ENCODE data around the gene CEP112.

The CEP112 gene

DNA sequence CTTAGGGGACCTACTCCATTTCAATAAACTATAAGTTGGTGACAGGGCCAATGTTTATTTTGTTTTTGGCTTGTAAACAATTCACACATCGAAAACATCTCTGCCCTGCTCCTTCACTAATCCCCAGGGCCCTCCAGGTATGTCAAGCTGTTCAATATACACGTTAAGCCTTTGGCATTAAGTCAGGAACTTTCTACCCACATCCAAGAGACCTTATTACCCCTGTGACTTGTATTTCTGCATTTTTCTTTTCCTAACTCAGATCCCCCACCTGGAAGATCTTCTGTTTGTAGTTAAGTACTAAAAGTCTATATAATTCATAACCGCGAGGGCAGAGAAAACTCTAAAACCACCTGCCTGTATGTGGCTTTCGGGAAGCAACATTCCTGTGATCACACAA is 523.7 kb downstream of the CEP112 start:
- DNase-seq = no peak

DNA sequence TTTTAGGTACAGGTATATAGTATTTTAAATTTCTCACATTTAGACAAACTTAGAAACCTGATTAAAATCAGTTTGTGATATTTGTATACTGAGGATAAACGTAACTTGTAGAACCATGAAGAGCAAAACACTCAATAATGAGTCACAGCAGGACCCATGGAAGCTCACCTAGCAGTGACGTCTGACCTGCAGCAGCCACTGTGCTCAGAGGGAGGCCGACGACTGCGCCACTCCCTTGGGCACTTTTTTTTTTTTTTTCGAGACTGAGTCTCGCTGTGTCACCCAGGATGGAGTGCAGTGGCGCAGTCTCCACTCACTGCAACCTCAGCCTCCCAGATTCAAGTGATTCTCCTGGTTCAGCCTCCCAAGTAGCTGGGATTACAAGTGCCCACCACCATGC is 524.3 kb downstream of the CEP112 start:
- DNase-seq = no peak

DNA sequence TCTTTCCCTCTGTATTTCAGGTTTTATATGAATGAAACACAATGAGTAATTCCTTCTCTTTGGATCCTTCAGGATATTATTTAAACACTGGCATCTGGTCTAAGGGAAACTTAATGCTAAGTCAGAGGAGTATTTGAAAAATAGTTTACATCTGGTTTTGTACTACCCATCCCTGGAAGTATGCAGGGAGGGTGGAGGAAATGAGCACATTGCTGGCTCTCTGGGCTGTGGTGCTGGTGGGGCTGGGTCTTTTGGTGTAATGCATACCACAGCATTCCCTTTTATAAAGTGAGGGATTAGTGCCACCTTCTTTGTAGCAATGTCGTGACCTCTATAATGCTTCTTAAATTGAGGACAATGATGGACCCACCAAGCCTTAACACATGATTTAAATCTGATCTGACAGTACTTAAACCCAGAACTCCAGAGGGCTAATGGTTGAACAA is 525.0 kb downstream of the CEP112 start:
- no peak for DNase-seq

DNA sequence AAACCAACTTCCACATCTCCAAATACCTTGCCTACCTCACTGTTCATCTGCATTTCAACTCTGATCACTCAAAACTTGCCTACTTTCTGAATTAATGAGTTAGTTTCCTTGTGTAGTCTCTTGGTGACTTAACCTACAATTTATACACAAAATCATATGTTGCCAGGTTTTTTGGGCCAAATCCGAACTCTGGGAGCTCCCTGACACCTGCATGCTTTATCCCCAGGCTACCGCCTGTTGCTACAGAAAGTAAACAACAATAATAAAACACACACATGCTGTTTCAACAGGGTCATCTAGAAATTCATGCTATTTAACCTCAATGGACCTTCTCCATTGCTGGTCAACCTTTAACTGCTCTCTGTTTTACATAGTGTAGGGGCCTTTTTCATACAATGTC is 526.0 kb downstream of the CEP112 start:
- no peak for DNase-seq

DNA sequence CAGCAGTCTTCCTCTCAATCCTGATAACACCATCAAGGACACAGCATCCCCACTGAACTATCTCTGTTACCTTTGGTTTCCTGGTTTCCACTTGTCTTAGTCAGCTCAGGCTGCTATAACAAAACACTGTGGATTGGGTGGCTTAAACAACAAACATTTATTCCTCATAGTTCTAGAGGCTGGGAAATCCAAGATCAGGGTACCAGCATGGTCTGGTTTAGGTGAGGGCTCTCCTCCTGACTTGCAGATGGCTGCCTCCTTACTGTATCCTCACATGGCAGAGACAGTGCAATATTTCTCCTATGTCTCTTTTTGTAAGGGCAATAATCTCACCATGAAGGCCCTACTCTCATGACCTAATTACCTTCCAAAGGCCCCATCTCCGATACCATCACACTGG is 527.2 kb downstream of the CEP112 start:
- DNase-seq = no peak

DNA sequence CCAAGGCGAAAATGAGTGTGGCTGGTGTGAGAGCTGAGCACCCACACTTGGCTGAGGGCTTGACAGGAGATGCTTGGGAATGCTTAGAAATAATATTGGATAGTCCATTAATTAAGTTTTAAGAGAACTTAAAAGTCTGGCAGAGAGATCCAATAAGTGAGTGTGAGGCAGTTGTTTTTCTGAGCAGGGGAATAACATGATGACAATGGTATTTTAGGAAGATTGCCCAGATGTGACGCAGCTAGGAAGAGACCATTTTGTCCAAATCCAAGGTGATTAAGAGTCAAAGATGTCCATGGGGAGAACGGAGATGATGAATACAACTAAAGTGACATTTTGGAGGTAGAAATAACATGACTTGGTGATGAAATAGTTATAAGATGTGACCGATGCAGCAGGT is 527.7 kb downstream of the CEP112 start:
- DNase-seq = no peak

DNA sequence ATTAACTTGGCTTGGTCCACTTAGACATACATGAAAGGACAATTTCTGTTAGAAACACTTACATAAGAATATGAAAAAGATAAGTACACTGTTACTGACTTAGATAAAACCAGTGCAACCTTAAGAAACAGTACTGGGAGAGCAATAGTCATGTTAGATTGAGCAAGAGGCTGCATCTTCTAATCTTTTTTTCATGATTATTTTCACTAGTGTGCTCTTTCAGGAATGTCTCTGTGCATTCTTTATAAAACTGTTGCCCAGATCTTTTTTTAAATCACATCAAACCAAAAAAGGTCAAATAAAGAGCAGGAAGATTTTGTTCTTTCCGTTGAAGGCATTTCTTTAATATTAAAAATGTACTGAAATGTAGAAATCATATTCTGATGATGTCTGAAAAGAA is 529.7 kb downstream of the CEP112 start:
- no peak for DNase-seq

DNA sequence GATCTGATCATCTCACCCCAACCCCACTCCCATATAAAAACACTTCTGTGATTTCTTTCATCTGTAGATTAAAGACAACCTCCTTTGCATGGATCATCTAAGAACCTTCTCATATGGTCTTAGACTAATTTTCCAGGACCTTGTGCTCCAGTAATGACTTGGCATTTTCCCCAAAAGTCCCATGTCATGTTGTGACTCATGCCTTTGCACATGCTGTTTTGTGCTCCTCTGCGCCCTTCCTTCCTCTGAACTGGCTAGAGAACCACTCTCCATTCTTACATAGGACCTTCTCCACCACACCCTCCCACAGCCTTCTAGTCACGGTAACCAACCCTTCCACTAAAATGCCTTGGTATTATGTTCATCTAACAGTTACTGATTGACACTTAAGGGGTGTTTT is 531.0 kb downstream of the CEP112 start:
- no peak for DNase-seq

DNA sequence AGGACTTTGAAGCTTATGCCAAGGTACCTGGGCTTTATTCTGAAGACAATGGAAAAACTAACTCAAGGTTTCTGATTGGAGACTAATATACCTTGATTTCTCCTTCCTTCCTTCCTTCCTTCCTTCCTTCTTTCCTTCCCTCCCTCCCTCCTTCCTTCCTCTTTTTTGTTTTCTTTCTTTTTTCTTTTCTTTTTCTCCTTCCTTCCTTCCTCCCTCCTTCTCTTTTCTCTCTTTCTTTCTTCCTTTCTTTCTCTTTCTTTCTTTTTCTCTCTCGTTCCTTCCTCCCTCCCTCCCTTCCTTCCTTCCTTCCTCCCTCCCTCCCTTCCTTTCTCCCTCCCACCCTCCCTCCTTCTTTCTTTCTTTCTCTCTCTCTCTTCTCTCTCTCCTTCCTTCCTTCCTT is 531.9 kb downstream of the CEP112 start:
- no peak for DNase-seq

DNA sequence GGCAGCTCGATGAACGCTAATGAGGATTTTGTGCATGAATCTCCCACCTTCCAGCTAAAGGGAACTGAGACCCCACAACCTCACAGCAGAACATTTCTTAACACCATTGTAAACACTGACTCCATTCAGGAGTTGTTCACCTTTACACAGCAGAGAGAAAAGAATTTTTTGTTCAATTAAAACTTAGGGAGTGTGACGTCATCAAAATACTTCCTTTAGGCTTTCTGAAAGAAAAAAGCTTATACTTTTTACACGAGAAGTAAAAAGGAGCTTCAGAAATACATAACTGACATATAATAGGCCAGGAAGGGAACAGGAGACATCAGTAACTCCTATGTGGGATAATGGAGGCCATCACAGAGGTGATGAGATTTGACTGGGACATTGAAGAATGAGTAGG is 532.4 kb downstream of the CEP112 start:
- no peak for DNase-seq

DNA sequence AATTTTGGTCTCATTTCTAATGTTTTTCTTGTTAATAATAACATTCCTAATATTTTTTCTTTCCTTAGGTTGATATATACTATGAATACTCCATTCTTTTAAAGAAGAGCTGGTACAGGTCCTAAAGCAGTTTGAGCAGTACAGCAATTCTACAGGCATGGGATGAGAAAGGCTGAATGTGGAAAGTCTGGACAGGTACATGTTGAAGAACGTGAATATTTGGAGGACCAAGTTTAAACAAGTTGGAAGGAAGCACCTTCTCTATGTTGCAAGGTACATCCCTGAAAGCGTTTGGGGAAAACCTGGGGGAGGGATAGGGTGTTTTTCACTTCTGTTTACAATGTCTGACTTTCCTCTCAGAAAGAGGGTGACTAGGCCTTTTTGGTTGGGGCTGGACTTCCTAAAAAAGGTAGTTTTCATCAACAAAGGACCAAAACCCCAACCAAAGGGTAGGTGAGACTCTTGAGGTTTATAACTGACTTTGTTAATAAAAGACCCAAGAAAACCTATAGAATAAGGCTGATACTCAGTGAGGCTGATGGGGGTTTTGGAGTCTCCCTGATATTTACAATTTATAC is 534.6 kb downstream of the CEP112 start:
- no peak for DNase-seq

DNA sequence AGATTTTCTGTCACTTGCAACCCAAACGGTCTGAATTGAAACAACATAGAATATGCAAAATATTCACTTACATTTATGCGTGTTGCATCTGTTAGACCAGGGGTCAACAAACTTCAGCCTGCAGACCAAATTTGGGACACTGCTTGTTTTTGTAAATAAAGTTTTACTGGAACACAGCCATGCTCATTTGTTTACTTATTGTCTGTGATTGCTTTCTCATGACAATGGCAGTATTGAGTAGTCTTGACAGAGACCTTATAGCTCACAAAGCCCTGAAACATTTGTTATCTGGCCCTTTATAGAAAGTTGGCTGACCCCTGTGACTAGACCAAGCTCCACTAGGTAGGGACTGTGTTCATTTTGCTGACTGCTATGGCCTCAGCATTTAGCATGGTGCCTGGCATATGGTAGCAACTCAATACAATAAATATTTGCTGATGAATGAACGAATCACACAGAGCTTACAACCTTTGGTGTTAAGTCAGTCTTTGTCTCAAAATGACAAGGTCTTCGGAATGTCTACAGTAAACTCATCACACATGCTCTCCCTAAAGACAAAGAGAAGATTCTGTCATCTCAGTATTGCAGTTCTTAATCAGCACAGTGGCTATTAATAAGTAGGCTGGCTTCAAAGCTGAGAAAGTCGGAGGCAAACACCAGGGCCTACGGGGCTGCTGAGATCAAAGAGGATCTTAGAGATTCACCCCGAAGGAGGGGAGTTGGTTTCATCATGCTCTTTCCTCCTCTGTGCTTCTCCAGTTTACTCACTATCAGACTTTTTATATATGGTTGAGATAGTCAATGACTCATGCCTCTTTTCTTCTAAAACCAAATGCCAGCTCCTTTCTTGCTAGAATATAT is 535.3 kb downstream of the CEP112 start:
- no peak for DNase-seq

DNA sequence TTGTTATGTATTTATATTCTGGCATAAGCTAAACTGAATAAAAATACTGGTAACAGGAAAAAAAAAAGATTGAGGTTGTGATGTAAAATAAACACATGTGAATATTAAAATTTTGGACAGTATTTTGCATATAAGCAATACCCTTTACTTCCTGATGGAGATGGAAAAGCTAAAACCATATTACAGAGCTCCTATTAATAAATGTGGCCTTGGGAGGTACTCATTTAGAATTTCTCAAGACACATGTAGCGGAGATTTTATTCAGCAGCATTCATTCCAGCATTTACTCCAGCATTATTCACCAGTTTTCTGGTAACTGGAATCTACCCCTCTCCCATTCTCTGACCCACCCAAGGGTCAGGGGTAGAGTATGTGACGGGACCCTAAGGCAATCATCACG is 536.2 kb downstream of the CEP112 start:
- no peak for DNase-seq

DNA sequence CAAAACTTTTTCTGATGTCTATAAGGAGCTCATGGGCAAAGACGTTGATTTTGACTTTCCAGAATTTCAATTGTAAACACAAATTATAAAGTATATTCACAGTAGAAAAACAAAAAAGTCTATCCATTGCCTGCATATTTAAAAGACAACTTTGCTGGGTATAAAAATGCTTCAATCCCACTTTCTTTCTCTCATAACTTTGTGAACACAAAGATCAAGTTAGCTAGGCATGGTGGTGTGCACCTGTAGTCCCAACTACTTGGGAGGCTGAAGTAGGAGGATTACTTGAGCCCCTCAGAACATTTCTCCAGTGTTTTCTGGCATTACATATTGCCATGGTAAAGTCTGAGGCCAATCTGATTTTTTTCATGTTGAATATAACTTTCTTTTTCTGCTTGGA is 547.4 kb downstream of the CEP112 start:
- no peak for DNase-seq

DNA sequence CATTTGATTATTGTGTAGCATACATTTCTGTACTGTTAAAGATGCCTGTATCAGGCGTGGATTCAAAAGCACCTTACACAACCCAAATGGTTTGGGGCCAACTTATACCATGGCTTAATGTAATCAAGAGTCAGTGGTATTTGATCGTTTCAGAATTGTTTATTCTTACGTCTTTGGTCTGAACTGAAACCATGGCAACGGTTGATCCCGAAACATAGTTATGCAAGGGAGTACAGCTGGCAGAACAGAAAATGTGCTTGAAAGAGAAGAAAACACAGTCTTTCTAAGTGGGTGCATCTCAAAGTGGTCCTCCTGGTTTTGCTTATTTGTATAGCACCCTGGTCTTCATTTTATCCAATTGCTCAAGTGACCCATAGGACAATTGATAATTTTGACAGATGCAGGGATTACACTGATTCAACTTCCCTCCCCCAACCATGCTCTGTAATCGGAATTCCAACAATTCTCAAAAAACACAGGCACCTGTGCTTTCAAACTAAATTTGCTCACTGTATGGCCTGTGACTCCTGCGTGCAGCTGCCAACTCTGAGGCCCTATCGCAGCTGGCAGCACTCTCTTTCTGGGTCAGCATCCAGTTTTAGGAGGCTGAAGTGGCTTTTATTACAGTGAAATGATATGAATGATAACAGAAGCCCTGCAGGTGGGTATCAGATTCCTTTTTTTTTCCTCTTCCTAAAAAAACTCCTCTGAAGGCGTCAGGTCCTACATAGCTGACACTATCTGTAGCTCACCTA is 553.5 kb downstream of the CEP112 start:
- DNase-seq = no peak

DNA sequence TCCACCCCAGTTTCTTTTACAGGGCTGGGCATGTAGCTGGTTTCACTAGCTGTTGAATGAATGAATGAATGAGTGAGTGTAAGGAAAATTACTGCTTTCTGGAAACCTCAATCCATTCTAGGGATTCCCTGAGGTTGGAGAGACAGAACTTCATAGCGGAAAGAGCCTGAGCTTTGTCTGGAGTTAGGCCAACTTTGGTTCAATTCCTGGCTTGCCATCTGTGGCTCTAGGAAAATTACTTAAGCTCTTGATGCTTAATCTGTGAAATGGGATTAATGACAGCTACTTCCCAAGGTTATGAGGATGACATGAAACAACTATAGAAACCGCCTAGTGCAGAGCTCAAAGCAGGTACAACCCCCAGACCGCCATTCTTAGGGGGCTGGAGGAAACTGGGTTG is 554.1 kb downstream of the CEP112 start:
- DNase-seq = no peak

DNA sequence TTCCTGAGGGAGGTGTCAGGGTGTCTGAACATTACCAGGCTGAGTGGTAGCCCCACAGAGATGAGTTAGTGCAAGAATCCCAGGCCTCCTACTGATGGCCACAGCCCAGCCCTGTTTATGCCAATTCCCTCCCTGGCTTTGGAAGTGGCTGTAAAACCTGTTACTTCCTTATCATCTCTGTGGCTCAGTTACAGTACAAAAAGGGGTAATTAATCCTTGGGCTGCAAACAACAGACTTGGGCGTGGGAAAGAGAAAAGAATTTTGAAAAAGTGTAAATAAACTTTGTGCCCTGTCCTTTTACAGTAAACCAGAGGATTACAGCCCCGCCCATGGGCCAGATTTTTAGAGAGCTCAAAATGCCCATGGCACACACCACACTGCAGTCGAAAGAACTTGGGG is 557.4 kb downstream of the CEP112 start:
- DNase-seq = no peak

DNA sequence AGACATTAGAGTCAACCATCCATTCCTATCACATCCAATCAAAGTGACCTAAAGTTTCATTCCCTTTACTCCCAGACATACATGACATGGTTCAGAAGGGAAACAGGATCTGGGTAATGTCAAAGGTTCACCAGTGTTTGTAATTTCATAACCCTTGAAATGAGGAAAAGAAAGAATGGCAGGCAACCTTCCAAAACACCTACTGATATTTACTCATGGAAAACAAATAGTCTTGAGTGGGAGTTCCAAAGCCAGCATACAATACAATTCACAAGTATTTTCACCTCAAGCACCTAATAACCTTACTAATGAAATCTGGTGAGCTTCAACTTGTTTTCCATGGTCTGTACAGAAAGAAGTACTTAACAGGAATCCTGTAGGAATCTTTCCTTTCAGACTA is 557.9 kb downstream of the CEP112 start:
- no peak for DNase-seq

DNA sequence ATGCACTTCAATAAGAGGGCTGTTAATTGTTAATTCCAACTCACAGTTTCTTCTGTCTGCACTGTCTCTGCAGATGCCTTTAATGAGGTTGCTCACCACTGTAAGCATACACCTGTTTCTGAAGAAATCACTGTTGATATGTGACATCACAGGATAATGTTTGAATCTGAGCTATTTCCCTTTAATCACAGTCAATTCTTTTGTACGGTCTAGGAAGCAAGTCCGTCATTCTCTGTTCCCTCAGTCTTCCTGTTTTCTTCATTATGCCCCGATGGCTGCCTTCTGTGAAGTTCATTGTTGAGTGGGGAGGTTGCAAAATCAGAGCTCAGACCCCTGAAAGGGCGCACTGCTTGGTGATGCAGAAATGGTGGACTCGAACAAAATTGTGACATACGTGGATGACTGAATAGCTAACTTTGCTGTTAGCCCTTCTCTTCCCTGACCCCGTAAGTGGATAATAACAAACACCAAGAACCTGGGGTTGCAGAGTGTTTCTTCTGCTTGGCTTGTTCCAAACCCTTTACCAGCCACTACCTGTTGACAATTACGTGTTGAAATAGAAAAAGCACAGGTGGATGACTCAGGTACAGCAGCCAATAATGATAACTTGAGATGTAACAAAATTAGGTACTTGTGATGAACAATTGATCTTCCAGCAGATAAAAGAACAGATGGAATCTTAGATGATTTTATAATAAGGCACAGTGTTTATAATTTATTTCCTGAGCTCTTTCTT is 558.6 kb downstream of the CEP112 start:
- DNase-seq = no peak

DNA sequence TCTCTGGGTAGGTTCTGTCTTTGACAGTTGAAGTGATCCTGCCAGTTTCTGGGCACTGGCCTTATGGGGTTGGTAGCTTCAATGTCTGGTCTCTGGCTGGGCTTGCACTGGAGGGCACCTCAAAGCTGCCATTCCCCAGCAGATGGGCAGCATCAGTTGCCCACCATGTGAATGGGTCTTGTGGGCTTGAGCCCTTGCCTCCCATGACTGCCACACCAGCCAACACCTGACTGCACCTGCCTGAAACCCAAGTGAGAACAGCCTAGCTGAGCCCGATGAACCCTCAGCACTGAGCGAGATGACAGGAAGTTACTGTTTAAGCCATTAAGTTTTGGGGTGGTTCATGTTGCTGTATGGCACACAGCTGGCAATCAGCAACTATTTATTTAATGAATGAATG is 561.4 kb downstream of the CEP112 start:
- no peak for DNase-seq

DNA sequence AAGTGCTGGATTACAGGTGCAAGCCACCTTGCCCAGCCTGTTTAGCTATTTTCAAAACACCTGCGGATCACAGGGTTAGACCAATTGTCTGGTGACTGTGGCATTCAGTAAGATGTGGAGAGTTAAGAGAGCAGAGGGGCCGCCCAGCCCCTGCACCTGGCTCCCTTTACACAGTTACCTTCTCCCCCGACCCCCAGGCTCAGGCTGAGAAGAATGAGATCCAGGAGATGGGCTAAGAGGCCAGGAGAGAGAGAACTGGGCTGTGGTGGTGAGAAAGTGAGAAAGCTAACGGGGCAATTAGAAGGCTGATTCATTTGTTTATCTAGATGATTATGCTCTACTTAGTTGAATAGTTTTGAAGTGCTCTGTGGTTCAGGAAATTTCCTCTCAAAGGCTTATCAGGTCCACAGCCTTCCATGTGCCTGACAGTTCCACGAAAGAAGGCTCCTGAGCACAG is 562.7 kb downstream of the CEP112 start:
- no peak for DNase-seq

DNA sequence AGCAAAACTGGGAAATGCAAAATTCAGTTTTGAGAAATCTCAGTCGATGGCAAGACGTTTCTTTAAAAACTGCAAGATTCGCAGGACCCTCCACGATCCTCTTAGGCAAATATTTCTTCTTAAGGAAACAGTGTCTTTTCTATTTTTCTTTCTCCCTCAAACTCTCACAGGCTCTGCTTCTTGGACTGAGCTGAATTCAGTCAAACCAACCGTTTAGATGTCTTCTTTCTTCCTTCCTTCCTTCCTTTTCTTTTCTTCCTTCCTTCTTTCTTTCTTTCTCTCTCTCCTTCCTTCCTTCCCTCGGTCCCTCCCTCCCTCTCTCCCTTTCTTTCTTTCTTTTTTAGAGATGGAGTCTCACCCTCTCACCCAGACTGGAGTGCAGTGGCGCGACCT is 563.3 kb downstream of the CEP112 start:
- DNase-seq = no peak

Measured in NCI-H526 (cell line).